DND-41 (cell line): Measurements from ENCODE around the gene KRTAP9-8.

ENCODE experiments used
- ATAC-seq: fragments of 200-7000 bp; cut with Tn5 transposase; 3 replicates; pipeline ENCODE4 v1.9.1; 2021; ENCODE audit warnings: low read depth; ENCODE audit not compliant: insufficient read depth
- DNase-seq: peaks from one replicate; pipeline ENCODE4 v3.0.0-alpha.2; 2020
- H2AFZ ChIP-seq: 2 replicates; pipeline ENCODE4 v1.6.0; 2012; ENCODE audit warnings: low read depth, low read length
- H3K27ac ChIP-seq: 2 replicates; pipeline ENCODE4 v1.5.1; 2012; ENCODE audit warnings: low read length, inconsistent platforms
- H3K27me3 ChIP-seq: fragments of 200-600 bp; sonication (generic); 2 replicates; pipeline ENCODE4 v1.6.0; 2012; ENCODE audit warnings: low read length, mild to moderate bottlenecking, inconsistent platforms; ENCODE audit not compliant: insufficient read depth, poor library complexity
- H3K36me3 ChIP-seq: 2 replicates; pipeline ENCODE4 v1.5.1; 2012; ENCODE audit warnings: low read length, inconsistent platforms; ENCODE audit not compliant: insufficient read depth
- H3K4me1 ChIP-seq: 2 replicates; pipeline ENCODE4 v1.5.1; 2012; ENCODE audit warnings: mild to moderate bottlenecking, low read length; ENCODE audit not compliant: insufficient read depth
- H3K4me2 ChIP-seq: 2 replicates; pipeline ENCODE4 v1.6.0; 2012; ENCODE audit warnings: mild to moderate bottlenecking, moderate library complexity, low read length, inconsistent platforms; ENCODE audit not compliant: insufficient read depth
- H3K4me3 ChIP-seq, 2 experiments: fragments of 200-600 bp in 1 of 2; shearing (Covaris generic) in 1 of 2; 2 replicates each; pipeline ENCODE4 v1.5.1; 2012 to 2016; ENCODE audit warnings: inconsistent platforms in 2 of 2, low read length in 2 of 2, mild to moderate bottlenecking in 2 of 2, low read depth in 1 of 2, moderate library complexity in 1 of 2
- H3K79me2 ChIP-seq: 2 replicates; pipeline ENCODE4 v1.6.0; 2012; ENCODE audit warnings: low read length, inconsistent platforms; ENCODE audit not compliant: insufficient read depth
- H3K9ac ChIP-seq: 2 replicates; pipeline ENCODE4 v1.6.0; 2012; ENCODE audit warnings: low read depth, mild to moderate bottlenecking, inconsistent platforms, low read length, moderate library complexity
- H3K9me3 ChIP-seq: 2 replicates; pipeline ENCODE4 v1.5.1; 2012; ENCODE audit warnings: low read length, moderate library complexity, mild to moderate bottlenecking, inconsistent platforms; ENCODE audit not compliant: insufficient read depth, severe bottlenecking
- H4K20me1 ChIP-seq: 2 replicates; pipeline ENCODE4 v1.6.0; 2012; ENCODE audit warnings: low read length; ENCODE audit not compliant: insufficient read depth
- CTCF ChIP-seq: IDR thresholded peaks from 2 replicates; pipeline ENCODE4 v1.5.1; 2012; ENCODE audit warnings: borderline replicate concordance, low read length, moderate library complexity, mild to moderate bottlenecking; ENCODE audit not compliant: poor library complexity, severe bottlenecking; ENCODE audit errors: extremely low read depth
- EZH2 ChIP-seq: IDR thresholded peaks from 3 replicates; pipeline ENCODE4 v1.6.1; 2012; ENCODE audit warnings: borderline replicate concordance, low read depth, mild to moderate bottlenecking, moderate library complexity, low read length, inconsistent platforms; ENCODE audit not compliant: severe bottlenecking

Gene KRTAP9-8

GRCh38 chr17:41258406-41258805 is 20.6 kb downstream of the KRTAP9-8 start:
- H3K79me2 ChIP-seq: no peaks in the 10 kb centered on the region
- no peak for DNase-seq
- no peaks in the 10 kb centered on the region for H3K9me3 ChIP-seq
- peaks cover 6% of the 10 kb centered on the region for H3K27me3 ChIP-seq
- no peak overlapping the region for H2AFZ ChIP-seq
- no peaks in the 10 kb centered on the region for H3K4me1 ChIP-seq
- no peak for ATAC-seq
- TF ChIP-seq CTCF: no peak
- no peak for TF ChIP-seq EZH2
- H3K4me2 ChIP-seq: no peak overlapping the region
- H3K4me3 ChIP-seq: no peak overlapping the region
- H3K27ac ChIP-seq: no peak overlapping the region
- H4K20me1 ChIP-seq: no peaks in the 10 kb centered on the region
- no peak overlapping the region for H3K9ac ChIP-seq
- H3K36me3 ChIP-seq: no peaks in the 10 kb centered on the region

- no peak overlapping the region for H2AFZ ChIP-seq
- H3K27me3 ChIP-seq: peaks cover 13% of the 10 kb centered on the region
- H3K27ac ChIP-seq: no peak overlapping the region
- no peaks in the 10 kb centered on the region for H3K36me3 ChIP-seq
- H3K9me3 ChIP-seq: no peaks in the 10 kb centered on the region
- no peak for TF ChIP-seq EZH2
- no peak for TF ChIP-seq CTCF
- no peaks in the 10 kb centered on the region for H3K79me2 ChIP-seq
- DNase-seq: no peak
- no peak overlapping the region for H3K4me2 ChIP-seq
- no peaks in the 10 kb centered on the region for H4K20me1 ChIP-seq
- ATAC-seq: no peak
- H3K4me1 ChIP-seq: no peaks in the 10 kb centered on the region
- H3K4me3 ChIP-seq: no peak overlapping the region
- no peak overlapping the region for H3K9ac ChIP-seq
Observed at GRCh38 chr17:41263212-41263611, 25.4 kb downstream of the KRTAP9-8 start.

GRCh38 chr17:41264599-41264998 is 26.8 kb downstream of the KRTAP9-8 start:
- no peaks in the 10 kb centered on the region for H3K79me2 ChIP-seq
- no peak for ATAC-seq
- no peaks in the 10 kb centered on the region for H3K9me3 ChIP-seq
- no peaks in the 10 kb centered on the region for H4K20me1 ChIP-seq
- no peaks in the 10 kb centered on the region for H3K4me1 ChIP-seq
- no peak for DNase-seq
- no peaks in the 10 kb centered on the region for H3K36me3 ChIP-seq
- H3K27me3 ChIP-seq: peaks cover 13% of the 10 kb centered on the region
- TF ChIP-seq CTCF: no peak
- no peak for TF ChIP-seq EZH2
- H3K4me2 ChIP-seq: no peak overlapping the region
- no peak overlapping the region for H3K27ac ChIP-seq
- H3K4me3 ChIP-seq: no peak overlapping the region
- H2AFZ ChIP-seq: no peak overlapping the region
- no peak overlapping the region for H3K9ac ChIP-seq

GRCh38 chr17:41265078-41265477 is 27.3 kb downstream of the KRTAP9-8 start, which contains the start of gene KRTAP9-6:
Gene KRTAP9-6, plus strand, starts transcription at chr17:41265378. Its CDS starts 0 bp downstream, at chr17:41265378.
- Histone ChIP-seq H3K79me2 (no peaks in the 10 kb centered on the region), H2AFZ (no peak within 1 kb of the TSS), H3K4me3 (no peak within 1 kb of the TSS), H3K27me3 (peaks cover 13% of the 10 kb centered on the region), H3K9me3 (no peaks in the 10 kb centered on the region), H3K4me1 (no peaks in the 10 kb centered on the region), H3K4me2 (no peak within 1 kb of the TSS), H3K36me3 (no peaks in the 10 kb centered on the region), H3K27ac (no peak within 1 kb of the TSS), H3K9ac (no peak within 1 kb of the TSS), H4K20me1 (no peaks in the 10 kb centered on the region)
- no peak for ATAC-seq
- no peak for TF ChIP-seq CTCF
- TF ChIP-seq EZH2: no peak
- no peak for DNase-seq
